CD14-positive monocyte (primary cell): Measurements from ENCODE around the gene UGT8. TPM values are rescaled to one million over a fixed set of nuclear protein-coding genes. Genes with fewer than 3 reads are reported as not detected.
"Not testable (repeated sequence)": the region's sequence is repeated elsewhere in the genome, so short reads cannot be mapped to it uniquely, and the experiment has no call there.

Experiments
- DNase-seq, 3 donors: peaks; one replicate each; pipeline ENCODE4 v3.0.0-alpha.2; 2011 to 2022
- H2AFZ ChIP-seq: 2 replicates; pipeline ENCODE4 v1.6.0; 2012; ENCODE audit warnings: mild to moderate bottlenecking, low read depth, low read length, inconsistent platforms; ENCODE audit not compliant: insufficient read depth, poor library complexity, severe bottlenecking
- H3K27ac ChIP-seq, 2 donors: 1 replicate in 1 of 2; 2 replicates in 1 of 2; pipeline ENCODE4 v1.5.1; 2012 to 2013; ENCODE audit warnings: low read length in 2 of 2, control low read depth in 1 of 2, inconsistent platforms in 1 of 2, low read depth in 1 of 2, mild to moderate bottlenecking in 1 of 2
- H3K27me3 ChIP-seq, 2 donors: one replicate each; pipeline versions ENCODE4 v1.6.0 to v1.6.1; 2011 to 2013; ENCODE audit warnings: low read length in 2 of 2; ENCODE audit not compliant: control insufficient read depth in 2 of 2, insufficient read depth in 2 of 2
- H3K36me3 ChIP-seq, 2 donors: replicated peaks in 1 of 2; 1 replicate in 1 of 2; 2 replicates in 1 of 2; pipeline versions ENCODE4 v1.5.1 to v1.6.1; 2012 to 2013; ENCODE audit warnings: low read length in 2 of 2, control low read depth in 1 of 2, inconsistent platforms in 1 of 2, mild to moderate bottlenecking in 1 of 2; ENCODE audit not compliant: insufficient read depth in 2 of 2, control insufficient read depth in 1 of 2
- H3K4me1 ChIP-seq, 2 donors: 1 replicate in 1 of 2; 2 replicates in 1 of 2; pipeline versions ENCODE4 v1.5.1 to v1.6.1; 2012 to 2013; ENCODE audit warnings: low read length in 2 of 2, control low read depth in 1 of 2, inconsistent platforms in 1 of 2, mild to moderate bottlenecking in 1 of 2, moderate library complexity in 1 of 2; ENCODE audit not compliant: insufficient read depth in 2 of 2, control insufficient read depth in 1 of 2
- H3K4me2 ChIP-seq: replicated peaks from 2 replicates; pipeline ENCODE3; 2012; ENCODE audit warnings: low read length, moderate library complexity, mild to moderate bottlenecking; ENCODE audit not compliant: poor library complexity, severe bottlenecking; ENCODE audit errors: extremely low read depth
- H3K4me3 ChIP-seq, 3 experiments: fragments of 200-600 bp in 1 of 3; sonication (generic) in 1 of 3; replicated peaks in 1 of 3; 1 replicate in 2 of 3; 2 replicates in 1 of 3; pipeline ENCODE4 v1.5.1; 2011 to 2013; ENCODE audit warnings: low read length in 3 of 3, mild to moderate bottlenecking in 3 of 3, control low read depth in 2 of 3, low read depth in 2 of 3, inconsistent platforms in 1 of 3, moderate library complexity in 1 of 3
- H3K79me2 ChIP-seq: 2 replicates; pipeline ENCODE4 v1.6.0; 2012; ENCODE audit warnings: mild to moderate bottlenecking, control low read depth, inconsistent platforms, low read length, moderate library complexity; ENCODE audit not compliant: insufficient read depth
- H3K9ac ChIP-seq: 2 replicates; pipeline ENCODE4 v1.6.0; 2017; ENCODE audit warnings: low read length, mild to moderate bottlenecking; ENCODE audit not compliant: insufficient read depth, poor library complexity, severe bottlenecking
- H3K9me3 ChIP-seq, 2 donors: replicated peaks in 1 of 2; 1 replicate in 1 of 2; 2 replicates in 1 of 2; pipeline versions ENCODE4 v1.5.1 to v1.6.1; 2012 to 2013; ENCODE audit warnings: low read length in 2 of 2, control low read depth in 1 of 2; ENCODE audit not compliant: control insufficient read depth in 1 of 2, insufficient read depth in 1 of 2
- H4K20me1 ChIP-seq: 2 replicates; pipeline ENCODE4 v1.6.0; 2012; ENCODE audit warnings: mild to moderate bottlenecking, low read length, control low read depth, moderate library complexity; ENCODE audit not compliant: insufficient read depth
- H3K27ac Mint-ChIP-seq, 7 donors: one replicate each; pipeline ENCODE4 v1.8.0; 2020; ENCODE audit warnings: mild to moderate bottlenecking in 7 of 7, mixed read lengths in 7 of 7, moderate library complexity in 6 of 7, inconsistent platforms in 2 of 7
- H3K27me3 Mint-ChIP-seq, 3 donors: one replicate each; pipeline ENCODE4 v1.8.0; 2021 to 2022; ENCODE audit warnings: low read depth in 3 of 3, mild to moderate bottlenecking in 3 of 3, mixed read lengths in 3 of 3, moderate library complexity in 3 of 3, inconsistent platforms in 1 of 3
- H3K36me3 Mint-ChIP-seq, 2 donors: one replicate each; pipeline ENCODE4 v1.8.0; 2020; ENCODE audit warnings: mixed read lengths in 2 of 2, inconsistent platforms in 1 of 2, mild to moderate bottlenecking in 1 of 2
- H3K4me1 Mint-ChIP-seq: one replicate; pipeline ENCODE4 v1.8.0; 2020; ENCODE audit warnings: mild to moderate bottlenecking, mixed read lengths
- H3K4me3 Mint-ChIP-seq, 2 donors: one replicate each; pipeline ENCODE4 v1.8.0; 2020; ENCODE audit warnings: mild to moderate bottlenecking in 2 of 2, mixed read lengths in 2 of 2, moderate library complexity in 1 of 2
- H3K9me3 Mint-ChIP-seq, 7 donors: one replicate each; pipeline ENCODE4 v1.8.0; 2020 to 2022; ENCODE audit warnings: mixed read lengths in 7 of 7, mild to moderate bottlenecking in 6 of 7, moderate library complexity in 6 of 7, inconsistent platforms in 2 of 7
- CTCF ChIP-seq: fragments of 200-600 bp; IDR thresholded peaks from one replicate; pipeline ENCODE4 v1.8.0; 2022; ENCODE audit warnings: antibody characterized with exemption, mild to moderate bottlenecking
- WGBS: methylation state at CpG from one replicate; pipeline ENCODE4 v1.1.5; 2013; ENCODE audit warnings: missing lambda C conversion rate; ENCODE audit not compliant: insufficient coverage; 5-methylcytosine and 5-hydroxymethylcytosine counted together
- intact Hi-C, 2 donors: fragments of 100-400 bp; cut with micrococcal nuclease; formaldehyde crosslinking; loops; one replicate each; pipeline versions ENCODE4 v1.15.0 to v1.15.1; 2023
- polyA plus RNA-seq, 3 donors: library from polyadenylated mRNA; depleted of rRNA in 1 of 3; unstranded in 2 of 3; stranded (reverse) in 1 of 3; fragments of 300-500 nt in 2 of 3; fragments of >200 nt in 1 of 3; fragmentation: Illumina TruSeq in 2 of 3; gene quantifications; 1 replicate in 2 of 3; 2 replicates in 1 of 3; pipeline ENCODE4 v1.2.3, GENCODE V29; 2012 to 2021

The UGT8 gene
- polyA plus RNA-seq, 3 donors: not detected

GRCh38 chr4:114668577-114668976 lies 70.0 kb downstream of the UGT8 start:
- Mint-ChIP-seq H3K9me3 (peaks cover 0 to 1% (median 0%) of the 10 kb centered on the region in 7 donors), H3K27me3 (peaks cover 0 to 2% (median 0%) of the 10 kb centered on the region in 3 donors), H3K4me1 (no peaks in the 10 kb centered on the region), H3K4me3 (no peak overlapping the region), H3K27ac (no peak overlapping the region), H3K36me3 (no peaks in the 10 kb centered on the region)
- Histone ChIP-seq H3K4me2 (no peak overlapping the region), H3K36me3 (no peaks in the 10 kb centered on the region), H3K9ac (no peak overlapping the region), H3K27ac (no peak overlapping the region), H4K20me1 (no peaks in the 10 kb centered on the region), H3K27me3 (no peaks in the 10 kb centered on the region), H3K4me1 (no peaks in the 10 kb centered on the region), H3K79me2 (no peaks in the 10 kb centered on the region), H2AFZ (no peak overlapping the region), H3K9me3 (no peaks in the 10 kb centered on the region), H3K4me3 (no peak overlapping the region)
- TF ChIP-seq CTCF: no peak
- DNase-seq: no peak
- intact Hi-C loops: no loop called here
- 60% methylated on average over 1 of the region's 1 CpG for WGBS

- H3K9ac ChIP-seq, H3K9me3 Mint-ChIP-seq, H3K36me3 ChIP-seq, H3K27ac Mint-ChIP-seq, intact Hi-C loops, H3K36me3 Mint-ChIP-seq, H3K79me2 ChIP-seq, H4K20me1 ChIP-seq, DNase-seq, H3K4me3 Mint-ChIP-seq, H3K4me1 ChIP-seq, H3K4me1 Mint-ChIP-seq, H2AFZ ChIP-seq, H3K4me2 ChIP-seq, H3K27me3 Mint-ChIP-seq, H3K4me3 ChIP-seq, H3K9me3 ChIP-seq, H3K27me3 ChIP-seq, H3K27ac ChIP-seq: not testable (repeated sequence)
- WGBS: 91% methylated on average over 3 of the region's 4 CpGs
Measured at GRCh38 chr4:114670733-114671132, 72.1 kb downstream of the UGT8 start.
